GM19099 (cell line): Measurements from ENCODE around the gene FAM120B.

Experiments used
- POLR2A ChIP-seq: IDR thresholded peaks from 3 replicates; pipeline ENCODE4 v1.6.1; 2011; ENCODE audit warnings: low read depth; ENCODE audit not compliant: insufficient read length; ENCODE audit errors: extremely low read depth

FAM120B gene

DNA sequence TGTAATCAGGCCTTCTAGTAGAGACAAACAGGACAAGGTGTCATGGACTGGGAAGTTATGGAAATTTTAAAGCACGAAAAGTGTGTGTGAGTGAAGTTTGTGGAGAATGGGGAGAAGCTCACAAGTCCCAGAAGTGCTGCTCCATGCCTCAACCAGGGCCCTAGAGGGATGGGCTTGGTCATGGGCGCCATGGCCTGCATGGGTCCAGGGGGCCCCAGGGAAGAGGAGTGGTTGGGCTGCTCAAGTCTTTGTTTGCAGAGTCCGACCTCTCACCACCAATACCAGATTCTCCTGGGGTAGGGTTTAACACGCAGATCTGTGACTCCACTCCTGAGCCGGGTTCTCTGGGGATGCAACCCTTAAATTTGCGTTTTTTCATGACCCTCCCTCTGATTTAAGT lies 88.4 kb downstream of the FAM120B start:
- no peak for TF ChIP-seq POLR2A

DNA sequence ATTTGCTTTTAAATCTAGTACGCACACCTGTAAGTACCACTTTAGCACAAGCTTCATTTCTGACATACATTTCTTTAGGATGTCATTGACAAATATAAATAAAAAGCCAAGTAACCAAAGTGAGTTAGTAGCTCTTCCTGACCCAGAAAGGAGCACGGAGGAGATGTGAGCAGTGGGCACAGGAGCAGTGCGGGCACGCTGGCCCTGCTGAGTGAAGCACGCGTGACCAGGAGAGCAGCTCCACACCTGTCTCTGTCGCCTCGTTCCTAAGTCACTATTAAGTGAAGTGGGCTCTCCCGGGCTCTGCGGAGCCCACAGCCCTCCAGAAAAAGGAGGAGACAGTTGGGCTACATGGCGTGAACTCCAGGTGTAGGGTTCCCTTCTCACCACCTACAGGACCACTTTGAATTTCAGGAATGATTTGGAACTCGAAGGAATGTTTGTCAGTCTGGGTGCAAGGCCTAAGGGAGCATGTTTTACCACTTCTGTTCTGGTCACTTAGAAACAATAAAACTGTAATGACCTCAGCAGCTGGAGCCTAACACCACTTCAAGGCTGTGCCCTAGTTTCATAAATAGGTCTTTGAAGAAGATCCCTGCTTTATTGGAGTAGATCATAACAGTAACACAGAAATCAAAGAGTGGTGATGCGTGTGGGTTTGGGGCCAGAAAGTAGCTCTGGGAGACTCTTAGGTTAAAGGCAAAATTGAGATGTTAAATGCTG lies 95.9 kb downstream of the FAM120B start:
- TF ChIP-seq POLR2A, result no peak

DNA sequence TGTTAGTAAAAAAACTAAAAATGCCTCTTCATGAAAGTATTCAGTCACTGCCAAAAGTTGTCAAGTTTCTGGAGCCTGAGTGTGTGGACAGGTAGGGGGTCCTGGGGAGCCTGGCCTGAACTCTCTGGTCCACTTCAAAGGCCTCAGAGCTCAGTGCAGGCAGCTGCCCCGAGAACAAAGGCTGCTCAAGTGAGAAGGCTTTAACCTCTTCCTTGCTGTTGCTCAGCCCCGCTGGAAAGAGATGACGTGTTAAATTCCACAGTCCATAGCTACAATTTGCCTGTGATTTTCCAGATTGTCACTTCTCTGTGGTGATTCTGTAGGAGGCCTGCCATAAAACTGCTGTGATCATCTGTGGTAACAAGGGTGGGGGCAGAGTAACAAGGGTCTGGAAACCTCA lies 96.9 kb downstream of the FAM120B start:
- TF ChIP-seq POLR2A, result no peak

- no peak for TF ChIP-seq POLR2A
Measured at GRCh38 chr6:170404036-170404435, 97.5 kb downstream of the FAM120B start.

DNA sequence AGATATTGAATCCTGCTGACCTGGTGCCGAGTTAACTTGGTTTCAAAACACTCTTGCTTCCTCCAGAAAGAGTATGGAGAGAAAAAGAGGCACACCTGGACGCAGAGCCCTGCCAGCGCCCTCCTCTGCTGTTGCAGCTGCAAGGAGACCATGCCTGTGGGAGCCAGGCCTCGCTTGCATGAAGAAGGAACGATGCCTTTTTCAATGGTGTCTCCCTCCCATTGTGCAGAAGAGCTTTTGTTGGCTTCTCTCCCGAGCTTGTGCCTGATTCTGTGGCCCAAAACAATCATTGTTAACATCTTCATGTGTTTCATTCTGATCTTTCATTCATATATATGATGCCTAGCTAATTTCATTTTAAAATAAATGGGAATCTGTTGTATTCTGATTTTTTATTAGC lies 98.1 kb downstream of the FAM120B start:
- TF ChIP-seq POLR2A, result no peak

DNA sequence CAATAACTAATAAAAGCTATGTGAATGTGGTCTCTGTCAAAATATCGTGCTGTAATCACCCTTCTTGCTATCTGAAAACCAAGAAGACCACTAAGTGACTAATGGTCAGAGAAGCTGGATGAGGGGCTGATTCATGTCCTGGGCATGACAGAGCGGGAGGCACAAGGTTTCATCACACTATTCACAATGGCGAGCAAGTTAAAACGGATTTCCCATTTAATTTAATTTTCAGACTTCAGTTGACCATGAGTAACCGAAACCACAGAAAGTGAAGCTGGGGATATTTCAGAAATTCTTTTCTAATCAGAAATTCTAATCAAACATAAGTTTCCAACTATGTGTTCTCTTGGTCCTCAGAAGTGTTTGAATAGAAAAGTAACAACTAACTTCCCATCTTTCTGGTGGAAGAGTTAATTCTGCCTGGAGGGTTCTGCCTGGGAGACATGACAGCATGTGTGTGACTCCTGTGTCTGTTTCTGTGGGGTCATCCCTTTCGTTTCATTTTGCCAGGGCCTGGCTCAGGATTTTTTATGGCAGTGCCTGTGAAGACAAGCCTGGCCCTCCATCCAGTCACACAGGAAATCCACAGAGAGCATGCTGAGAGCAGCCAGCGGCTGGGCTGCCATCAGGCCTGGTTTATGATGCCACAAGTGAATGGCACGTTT lies 98.9 kb downstream of the FAM120B start:
- TF ChIP-seq POLR2A, result no peak

- TF ChIP-seq POLR2A, result no peak
Measured at GRCh38 chr6:170407200-170407599, 100.6 kb downstream of the FAM120B start.

- no peak for TF ChIP-seq POLR2A
Measured at GRCh38 chr6:170407932-170408331, 101.4 kb downstream of the FAM120B start.

DNA sequence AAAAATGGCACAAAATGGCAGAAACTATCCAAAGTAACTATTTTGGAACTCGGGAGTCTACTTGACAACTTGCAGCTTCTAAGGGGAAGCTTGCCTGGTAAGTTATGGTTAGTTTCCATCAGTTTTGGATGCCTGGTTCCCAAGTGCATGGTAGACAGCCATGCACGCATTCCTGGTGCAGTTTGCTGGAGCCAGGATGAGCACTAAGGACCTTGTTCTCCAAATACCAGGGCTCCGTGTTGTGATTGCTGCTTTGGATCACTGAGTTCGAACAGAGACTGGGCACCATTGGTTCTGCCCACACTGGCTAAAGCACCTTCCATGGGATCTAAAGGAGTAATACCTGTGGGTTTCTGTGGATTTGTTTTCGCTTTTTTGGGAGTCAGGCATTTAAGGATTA lies 103.7 kb downstream of the FAM120B start:
- no peak for TF ChIP-seq POLR2A

- no peak for TF ChIP-seq POLR2A
Measured at GRCh38 chr6:170415318-170415717, 108.8 kb downstream of the FAM120B start.

DNA sequence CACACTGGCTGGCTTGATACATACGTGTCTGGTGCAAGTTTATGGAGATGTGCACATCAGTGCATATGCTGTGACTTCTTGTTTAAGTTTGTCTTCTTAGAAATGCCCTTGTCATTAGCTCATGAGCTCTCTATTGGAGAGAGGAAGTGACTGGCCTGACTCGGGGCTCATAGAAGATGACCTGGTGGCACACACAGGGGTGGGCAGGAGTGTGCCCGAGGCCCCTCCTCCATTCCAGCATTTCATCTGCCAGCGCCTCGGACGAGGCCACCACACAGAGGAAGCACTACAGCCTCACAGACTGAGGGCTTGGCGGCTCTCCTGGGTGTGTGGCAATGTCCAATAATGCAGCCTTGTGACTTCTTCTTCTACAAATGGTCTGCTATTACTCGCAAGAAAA lies 109.7 kb downstream of the FAM120B start:
- no peak for TF ChIP-seq POLR2A

DNA sequence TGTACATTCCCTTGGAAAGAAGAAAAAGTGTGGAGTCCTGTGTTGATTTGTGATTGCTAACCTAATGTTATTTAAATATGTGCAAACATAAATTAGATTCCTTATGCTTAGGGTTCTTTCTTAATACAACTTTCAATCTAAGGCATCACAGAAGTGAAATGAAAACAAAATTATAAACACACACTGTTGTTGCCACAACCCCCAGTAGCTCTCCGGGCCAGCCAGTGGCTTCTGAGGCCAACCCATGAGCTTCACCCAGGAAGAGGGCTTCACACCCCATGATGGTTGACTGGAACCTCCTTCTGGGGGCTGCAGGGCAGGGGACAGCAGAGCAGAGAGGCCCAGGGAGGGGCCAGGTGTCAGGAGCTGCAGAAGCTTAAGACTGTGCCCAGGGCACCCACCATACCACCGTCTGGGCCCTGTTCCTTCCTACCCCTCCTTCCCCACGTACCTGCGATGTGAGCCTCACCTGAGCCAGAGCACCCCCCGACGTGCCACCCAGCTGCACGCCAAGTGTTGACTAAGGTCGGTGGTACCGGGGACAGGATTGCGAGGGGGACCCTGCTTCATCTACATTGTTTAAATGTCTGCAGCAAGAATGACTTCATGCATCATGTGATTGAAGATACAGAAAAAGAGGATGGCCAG lies 110.5 kb downstream of the FAM120B start:
- no peak for TF ChIP-seq POLR2A

DNA sequence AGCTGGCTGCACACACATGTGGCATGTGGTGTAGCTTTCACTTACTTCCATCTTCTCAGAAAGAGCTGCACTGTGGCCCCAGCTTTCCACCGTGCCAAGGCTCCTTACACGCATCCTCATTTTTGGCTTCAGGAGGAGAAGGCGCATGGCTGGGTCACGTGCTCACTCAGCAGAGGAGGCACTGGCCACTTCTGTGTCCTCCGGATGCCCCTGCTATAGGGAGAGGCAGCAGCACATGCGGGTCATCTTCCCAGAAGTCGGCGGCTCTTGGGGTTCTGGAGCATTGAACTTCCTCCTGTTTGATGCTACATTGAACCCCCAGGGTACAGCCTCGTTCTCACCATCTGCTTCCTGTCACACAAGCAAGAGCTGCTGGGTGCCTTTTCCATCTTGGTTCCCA lies 111.3 kb downstream of the FAM120B start:
- TF ChIP-seq POLR2A, result no peak

- no peak for TF ChIP-seq POLR2A
Measured at GRCh38 chr6:170420283-170420682, 113.7 kb downstream of the FAM120B start.

DNA sequence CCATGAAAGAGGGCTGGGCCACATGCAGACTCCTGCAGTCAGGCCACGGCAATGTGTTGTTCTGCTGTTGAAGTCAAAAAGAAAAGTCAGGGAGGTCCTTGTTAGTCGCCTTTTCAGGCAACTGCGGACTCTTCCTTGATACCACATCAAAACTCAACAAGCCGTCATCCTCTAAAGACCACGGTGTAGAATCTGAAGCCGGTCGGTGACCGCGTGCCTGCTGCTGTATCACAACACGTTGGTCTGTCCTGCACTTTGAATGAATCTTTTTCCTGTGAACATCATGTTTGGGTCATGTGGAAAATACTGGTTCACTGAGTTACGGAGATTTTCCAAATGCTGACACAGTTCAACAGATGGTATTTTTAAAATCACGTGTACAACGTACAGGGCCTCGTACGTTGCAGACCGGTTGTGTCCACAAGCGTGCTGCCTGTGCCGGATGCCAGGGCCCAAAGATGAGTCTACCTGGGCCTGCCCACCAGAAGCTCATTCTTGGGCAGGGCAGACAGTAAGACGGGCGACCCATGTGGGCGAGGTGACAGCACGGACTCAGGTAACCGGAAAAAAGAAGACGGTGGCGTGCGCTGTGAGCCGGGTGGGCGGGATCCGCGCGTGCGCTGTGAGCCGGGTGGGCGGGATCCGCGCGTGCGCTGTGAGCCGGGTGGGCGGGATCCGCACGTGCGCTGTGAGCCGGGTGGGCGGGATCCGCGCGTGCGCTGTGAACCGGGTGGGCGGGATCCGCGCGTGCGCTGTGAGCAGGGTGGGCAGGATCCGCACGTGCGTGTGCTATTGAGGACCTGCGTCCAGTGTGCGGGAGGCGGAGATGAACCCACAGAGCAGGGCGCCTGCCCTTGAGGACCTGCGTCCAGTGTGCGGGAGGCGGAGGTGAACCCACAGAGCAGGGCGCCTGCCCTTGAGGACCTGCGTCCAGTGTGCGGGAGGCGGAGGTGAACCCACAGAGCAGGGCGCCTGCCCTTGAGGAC lies 114.5 kb downstream of the FAM120B start:
- no peak for TF ChIP-seq POLR2A
